ENCODE results near the gene TRERF1.

Gene TRERF1

GRCh38 chr6:42390228-42390934 is 61.3 kb downstream of the TRERF1 start:
- Histone ChIP-seq H4K20me1 (ENCODE audit: low read depth, low read length) (no peaks in the 10 kb centered on the region), H3K9me2 (replicated peaks; ENCODE audit: insufficient read depth, low read length) (no peaks in the 10 kb centered on the region), H3K27me3 (ENCODE audit: low read length) (no peaks in the 10 kb centered on the region), H3K4me2 (ENCODE audit: low read depth, low read length, poor library complexity, severe bottlenecking) (no peak overlapping the region), H3K27ac (ENCODE audit: low read depth, low read length) (no peak overlapping the region), H3K36me3 (ENCODE audit: low read length) (no peaks in the 10 kb centered on the region), H3K9me3 (ENCODE audit: insufficient read depth, low read length) (no peaks in the 10 kb centered on the region), H3K79me2 (ENCODE audit: insufficient read depth, low read length) (no peaks in the 10 kb centered on the region), H3K4me3 (ENCODE audit: insufficient read depth, low read length, poor library complexity, severe bottlenecking) (no peak overlapping the region), H3F3A (ENCODE audit: insufficient read depth) (no peaks in the 10 kb centered on the region), H3K9ac (ENCODE audit: low read length) (no peak overlapping the region), H2AFZ (ENCODE audit: low read depth, low read length, severe bottlenecking) (no peak overlapping the region)
- TF ChIP-seq CTCF (IDR thresholded peaks at IDR 0.05; ENCODE audit: insufficient read depth, low read length, poor library complexity, severe bottlenecking) (no peak), EZH2phosphoT487 (conservative IDR thresholded peaks at IDR 0.05; ENCODE audit: low read length) (no peak)

- Histone ChIP-seq H2AFZ (ENCODE audit: low read depth, low read length, severe bottlenecking) (no peak overlapping the region), H3K4me3 (ENCODE audit: insufficient read depth, low read length, poor library complexity, severe bottlenecking) (no peak overlapping the region), H3K9ac (ENCODE audit: low read length) (no peak overlapping the region), H3F3A (ENCODE audit: insufficient read depth) (no peaks in the 10 kb centered on the region), H3K79me2 (ENCODE audit: insufficient read depth, low read length) (no peaks in the 10 kb centered on the region), H3K9me2 (replicated peaks; ENCODE audit: insufficient read depth, low read length) (no peaks in the 10 kb centered on the region), H3K27me3 (ENCODE audit: low read length) (no peaks in the 10 kb centered on the region), H3K36me3 (ENCODE audit: low read length) (no peaks in the 10 kb centered on the region), H3K4me2 (ENCODE audit: low read depth, low read length, poor library complexity, severe bottlenecking) (no peak overlapping the region), H3K27ac (ENCODE audit: low read depth, low read length) (no peak overlapping the region), H4K20me1 (ENCODE audit: low read depth, low read length) (no peaks in the 10 kb centered on the region), H3K9me3 (ENCODE audit: insufficient read depth, low read length) (no peaks in the 10 kb centered on the region)
- no peak for TF ChIP-seq EZH2phosphoT487 (conservative IDR thresholded peaks at IDR 0.05; ENCODE audit: low read length)
- no peak for TF ChIP-seq CTCF (IDR thresholded peaks at IDR 0.05; ENCODE audit: insufficient read depth, low read length, poor library complexity, severe bottlenecking)
Observed at GRCh38 chr6:42389736-42390135, 62.0 kb downstream of the TRERF1 start.

GRCh38 chr6:42388046-42388445 is 63.7 kb downstream of the TRERF1 start:
- H3K27me3 ChIP-seq (ENCODE audit: low read length), result no peaks in the 10 kb centered on the region
- no peaks in the 10 kb centered on the region for H3F3A ChIP-seq (ENCODE audit: insufficient read depth)
- H3K9me2 ChIP-seq (replicated peaks; ENCODE audit: insufficient read depth, low read length), result no peaks in the 10 kb centered on the region
- no peak overlapping the region for H3K4me3 ChIP-seq (ENCODE audit: insufficient read depth, low read length, poor library complexity, severe bottlenecking)
- H3K36me3 ChIP-seq (ENCODE audit: low read length), result no peaks in the 10 kb centered on the region
- no peak overlapping the region for H3K27ac ChIP-seq (ENCODE audit: low read depth, low read length)
- H2AFZ ChIP-seq (ENCODE audit: low read depth, low read length, severe bottlenecking), result no peak overlapping the region
- H3K4me2 ChIP-seq (ENCODE audit: low read depth, low read length, poor library complexity, severe bottlenecking), result no peak overlapping the region
- H4K20me1 ChIP-seq (ENCODE audit: low read depth, low read length), result no peaks in the 10 kb centered on the region
- H3K9ac ChIP-seq (ENCODE audit: low read length), result no peak overlapping the region
- TF ChIP-seq EZH2phosphoT487 (conservative IDR thresholded peaks at IDR 0.05; ENCODE audit: low read length) (no peak), CTCF (IDR thresholded peaks at IDR 0.05; ENCODE audit: insufficient read depth, low read length, poor library complexity, severe bottlenecking) (no peak)
- H3K9me3 ChIP-seq (ENCODE audit: insufficient read depth, low read length), result no peaks in the 10 kb centered on the region
- no peaks in the 10 kb centered on the region for H3K79me2 ChIP-seq (ENCODE audit: insufficient read depth, low read length)
